Spleen (tissue), 11 donors: ENCODE measurements around the gene IFNL2. TPM values are rescaled to one million over a fixed set of nuclear protein-coding genes. Genes with fewer than 3 reads are reported as not detected.
"Not testable (repeated sequence)": the region's sequence is repeated elsewhere in the genome, so short reads cannot be mapped to it uniquely, and the experiment has no call there.

Experiments used
- DNase-seq: peaks from one replicate; pipeline ENCODE4 v3.0.0-alpha.2; 2020
- H3K27ac ChIP-seq, 8 donors: fragments of 200-600 bp; sonication (generic) in 7 of 8; 1 replicate in 4 of 8; 2 replicates in 4 of 8; pipeline versions ENCODE4 v1.5.0 to v1.8.0; 2016 to 2021; ENCODE audit warnings: inconsistent platforms in 4 of 8, mild to moderate bottlenecking in 4 of 8, moderate library complexity in 1 of 8
- H3K27me3 ChIP-seq, 7 donors: fragments of 200-600 bp; sonication (generic) in 6 of 7; replicated peaks in 1 of 7; 1 replicate in 4 of 7; 2 replicates in 3 of 7; pipeline versions ENCODE4 v1.5.0 to v1.8.0; 2016 to 2021; ENCODE audit warnings: inconsistent platforms in 3 of 7, mild to moderate bottlenecking in 1 of 7
- H3K36me3 ChIP-seq, 6 donors: fragments of 200-600 bp; sonication (generic) in 5 of 6; 1 replicate in 4 of 6; 2 replicates in 2 of 6; pipeline versions ENCODE4 v1.5.0 to v1.8.0; 2016 to 2021; ENCODE audit warnings: inconsistent platforms in 2 of 6
- H3K4me1 ChIP-seq, 6 donors: fragments of 200-600 bp; sonication (generic) in 5 of 6; 1 replicate in 3 of 6; 2 replicates in 3 of 6; pipeline versions ENCODE4 v1.5.0 to v1.8.0; 2016 to 2021; ENCODE audit warnings: inconsistent platforms in 3 of 6
- H3K4me3 ChIP-seq, 8 donors: fragments of 200-600 bp; sonication (generic) in 7 of 8; 1 replicate in 4 of 8; 2 replicates in 4 of 8; pipeline versions ENCODE4 v1.5.0 to v1.8.0; 2016 to 2021; ENCODE audit warnings: inconsistent platforms in 4 of 8, mild to moderate bottlenecking in 4 of 8, moderate library complexity in 2 of 8
- H3K9me3 ChIP-seq, 8 donors: fragments of 200-600 bp; sonication (generic) in 7 of 8; 1 replicate in 4 of 8; 2 replicates in 4 of 8; pipeline versions ENCODE4 v1.5.0 to v1.8.0; 2016 to 2021; ENCODE audit warnings: inconsistent platforms in 4 of 8
- POLR2A ChIP-seq, 3 donors: fragments of 450-650 bp; IDR thresholded peaks; one replicate each; pipeline ENCODE4 v1.5.1; 2017; ENCODE audit warnings: antibody characterized with exemption in 3 of 3, mild to moderate bottlenecking in 1 of 3
- POLR2AphosphoS5 ChIP-seq, 3 donors: sonication (generic); formaldehyde crosslinking; IDR thresholded peaks; one replicate each; pipeline ENCODE4 v1.5.1; 2017; ENCODE audit warnings: antibody characterized with exemption in 3 of 3
- WGBS, 5 donors: extraction: QIAGEN DNeasy Blood & Tissue Kit in 3 of 5; methylation state at CpG; one replicate each; pipeline versions ENCODE4 v1.1.5 to v1.1.7; 2013 to 2018; 5-methylcytosine and 5-hydroxymethylcytosine counted together
- intact Hi-C: fragments of 100-400 bp; cut with DNase I; formaldehyde crosslinking; loops from one replicate; pipeline ENCODE4 v1.15.0; 2023; ENCODE audit warnings: low total_unique reads
- polyA plus RNA-seq, 3 donors: library from polyadenylated mRNA; stranded (reverse); fragments of 200-250 nt; gene quantifications; one replicate each; pipeline ENCODE4 v1.2.1, GENCODE V29; 2013
- total RNA-seq, 7 donors: library from RNA; depleted of rRNA in 3 of 7; stranded (reverse); fragments of >200 nt in 3 of 7; fragmentation: NEBNext Ultra II Directional in 4 of 7; extraction: Animal tissue kit (Norgen Biotek cat#: 25700) in 4 of 7; gene quantifications; one replicate each; pipeline versions ENCODE4 v1.1.0 to v1.2.1, GENCODE V29; 2016 to 2021
- TF ChIP-seq, protein P1 (sequence below), 11 experiments: fragments of 200-600 bp in 7 of 11; fragments of 450-650 bp in 4 of 11; sonication (generic) in 4 of 11; IDR thresholded peaks in 8 of 11; conservative IDR thresholded peaks in 3 of 11; 1 replicate in 7 of 11; 2 replicates in 4 of 11; pipeline versions ENCODE4 v1.4.0 to v1.8.0; 2016 to 2021; ENCODE audit warnings: antibody characterized with exemption in 11 of 11, inconsistent platforms in 4 of 11, mild to moderate bottlenecking in 1 of 11
- donor health status: healthy with polysubstance abuse.
- donor health status: DM: no; HTN: no; CAD: no; lungs with moderate emphysema.
- donor health status: DM: no; HTN: no; CAD: no.
- donor health status: Bipolar disorder and iron deficiency.
- donor health status: healthy.
- donor health status: DM: no; HTN: no; CAD: no.
- donor health status: DM: yes; HTN: yes; CAD: no.

Gene IFNL2
- total and polyA plus RNA-seq, 10 donors: not detected

DNA sequence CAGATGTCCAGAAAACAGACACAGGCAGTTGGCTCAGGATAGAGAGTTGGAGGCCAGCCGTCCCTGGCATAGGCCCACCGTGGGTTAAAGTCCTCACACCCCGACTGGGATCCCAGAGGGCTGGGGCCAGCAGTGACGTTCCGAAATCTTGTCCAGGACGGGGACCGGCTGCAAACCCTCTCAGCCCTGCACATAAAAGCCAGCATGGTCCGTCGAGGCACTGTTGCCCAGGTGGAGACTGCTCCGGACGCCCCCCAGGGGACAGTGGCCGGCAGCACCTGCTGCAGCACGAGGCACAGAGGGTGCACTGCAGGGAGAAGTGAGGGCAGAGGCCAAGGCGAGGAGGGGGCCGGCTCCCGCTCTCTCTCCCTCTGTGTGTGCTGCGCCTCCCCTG lies 4.3 kb upstream of the IFNL2 start:
- intact Hi-C loops: no loop called here
- H3K27me3 ChIP-seq: peaks cover 4 to 74% (median 40%) of the 10 kb centered on the region in 7 donors
- no peak for TF ChIP-seq POLR2A (IDR thresholded peaks at IDR 0.05)
- TF ChIP-seq, protein P1, sequence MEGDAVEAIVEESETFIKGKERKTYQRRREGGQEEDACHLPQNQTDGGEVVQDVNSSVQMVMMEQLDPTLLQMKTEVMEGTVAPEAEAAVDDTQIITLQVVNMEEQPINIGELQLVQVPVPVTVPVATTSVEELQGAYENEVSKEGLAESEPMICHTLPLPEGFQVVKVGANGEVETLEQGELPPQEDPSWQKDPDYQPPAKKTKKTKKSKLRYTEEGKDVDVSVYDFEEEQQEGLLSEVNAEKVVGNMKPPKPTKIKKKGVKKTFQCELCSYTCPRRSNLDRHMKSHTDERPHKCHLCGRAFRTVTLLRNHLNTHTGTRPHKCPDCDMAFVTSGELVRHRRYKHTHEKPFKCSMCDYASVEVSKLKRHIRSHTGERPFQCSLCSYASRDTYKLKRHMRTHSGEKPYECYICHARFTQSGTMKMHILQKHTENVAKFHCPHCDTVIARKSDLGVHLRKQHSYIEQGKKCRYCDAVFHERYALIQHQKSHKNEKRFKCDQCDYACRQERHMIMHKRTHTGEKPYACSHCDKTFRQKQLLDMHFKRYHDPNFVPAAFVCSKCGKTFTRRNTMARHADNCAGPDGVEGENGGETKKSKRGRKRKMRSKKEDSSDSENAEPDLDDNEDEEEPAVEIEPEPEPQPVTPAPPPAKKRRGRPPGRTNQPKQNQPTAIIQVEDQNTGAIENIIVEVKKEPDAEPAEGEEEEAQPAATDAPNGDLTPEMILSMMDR (IDR thresholded peaks at IDR 0.05 in 8 of 11, conservative IDR thresholded peaks at IDR 0.05 in 3 of 11): no peak
- TF ChIP-seq POLR2AphosphoS5 (IDR thresholded peaks at IDR 0.05): no peak
- no peak overlapping the region for H3K4me3 ChIP-seq
- H3K36me3 ChIP-seq: no peaks in the 10 kb centered on the region
- no peaks in the 10 kb centered on the region for H3K9me3 ChIP-seq
- no peak overlapping the region for H3K27ac ChIP-seq
- WGBS, 5 donors: 18 to 41% (median 25%) methylated on average over 5 to 17 of the region's 17 CpGs
- peak; percentile 65 for DNase-seq
- peaks cover 0 to 21% (median 15%) of the 10 kb centered on the region in 6 donors for H3K4me1 ChIP-seq

DNA sequence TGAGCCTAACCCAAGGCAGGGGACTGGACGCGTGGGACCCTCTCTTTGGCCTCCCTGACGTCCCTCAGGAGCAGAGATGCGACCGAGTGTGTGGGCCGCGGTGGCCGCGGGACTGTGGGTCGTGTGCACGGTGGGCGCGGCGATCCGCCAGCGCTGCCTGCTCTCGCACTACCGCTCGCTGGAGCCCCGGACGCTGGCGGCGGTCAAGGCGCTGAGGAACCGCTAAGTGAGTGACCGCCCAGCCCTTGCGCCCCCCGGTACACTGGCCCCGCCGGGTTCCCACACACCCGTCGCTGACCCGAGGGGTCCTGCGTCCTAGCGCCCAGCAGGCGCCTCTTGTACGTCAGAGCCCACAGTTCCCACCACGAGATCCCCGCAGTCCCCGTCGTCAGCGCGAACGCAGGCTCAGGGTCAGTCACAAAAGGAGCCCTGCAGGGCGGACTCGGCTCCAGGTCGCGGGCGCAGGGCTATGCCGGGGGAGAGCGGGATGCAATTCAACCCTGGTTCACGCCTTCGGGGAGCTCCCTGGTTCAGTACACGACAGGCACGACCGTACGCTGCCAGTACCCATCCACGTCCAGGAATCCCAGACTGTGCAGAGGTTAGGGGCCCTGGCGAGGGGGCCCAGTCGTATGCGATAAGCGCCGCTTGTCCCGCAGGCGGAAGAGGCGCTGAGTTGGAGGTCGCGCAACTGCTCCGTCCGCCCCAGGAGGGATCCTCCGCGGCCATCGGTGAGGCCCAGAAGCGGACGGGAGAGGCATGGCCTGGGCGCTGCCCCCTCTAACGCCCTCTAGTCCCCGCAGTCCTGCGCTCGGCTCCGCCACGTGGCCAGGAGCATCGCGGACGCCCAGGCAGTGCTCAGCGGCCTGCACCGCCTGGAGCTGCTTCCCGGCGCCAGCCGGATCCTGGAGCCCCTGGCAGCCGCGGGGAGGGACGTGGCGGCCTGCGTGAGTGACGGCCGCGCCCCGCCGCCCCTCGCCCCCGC lies 3.6 kb upstream of the IFNL2 start:
- H3K4me3 ChIP-seq: peak overlapping the region in 1 of 8 donors; percentile 15
- TF ChIP-seq POLR2A (IDR thresholded peaks at IDR 0.05) (no peak), POLR2AphosphoS5 (IDR thresholded peaks at IDR 0.05) (no peak)
- TF ChIP-seq, protein P1 (IDR thresholded peaks at IDR 0.05 in 8 of 11, conservative IDR thresholded peaks at IDR 0.05 in 3 of 11): no peak
- H3K4me1 ChIP-seq: peaks cover 0 to 21% (median 15%) of the 10 kb centered on the region in 6 donors
- intact Hi-C loops: no loop called here
- H3K27me3 ChIP-seq: peaks cover 4 to 77% (median 40%) of the 10 kb centered on the region in 7 donors
- no peaks in the 10 kb centered on the region for H3K36me3 ChIP-seq
- peak; percentile 69 for DNase-seq
- no peaks in the 10 kb centered on the region for H3K9me3 ChIP-seq
- no peak overlapping the region for H3K27ac ChIP-seq
- WGBS, 5 donors: 8 to 16% (median 10%) methylated on average over 24 to 102 of the region's 102 CpGs

DNA sequence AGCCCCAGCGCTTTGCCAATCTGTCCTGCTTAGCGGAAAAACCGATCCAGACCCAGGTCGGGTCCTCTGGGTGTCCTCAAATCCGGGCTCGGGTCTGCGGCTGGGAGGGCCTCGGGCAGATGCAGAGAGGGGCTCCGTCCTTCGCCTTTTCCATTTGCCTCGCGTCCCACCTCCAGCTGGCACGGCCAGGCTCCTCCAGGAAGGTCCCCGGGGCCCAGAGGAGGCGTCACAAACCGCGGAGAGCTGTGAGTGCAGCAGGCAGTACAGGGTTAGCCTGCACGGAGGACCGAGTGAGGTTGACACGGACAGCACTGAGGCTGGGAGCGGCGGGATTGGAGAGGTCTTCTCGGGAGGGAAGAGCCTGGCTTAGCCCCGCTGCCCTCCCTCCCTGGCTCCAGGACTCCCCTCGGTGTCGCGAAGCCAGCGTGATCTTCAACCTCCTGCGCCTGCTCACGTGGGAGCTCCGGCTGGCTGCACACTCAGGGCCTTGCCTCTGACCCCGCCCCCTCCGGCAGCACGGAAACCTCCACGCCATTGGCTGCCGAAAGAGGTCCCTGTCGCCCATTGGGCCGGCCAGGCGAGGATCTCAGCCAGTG lies 2.8 kb upstream of the IFNL2 start:
- intact Hi-C loops: no loop called here
- no peak for DNase-seq
- no peaks in the 10 kb centered on the region for H3K36me3 ChIP-seq
- WGBS, 5 donors: 37 to 53% (median 41%) methylated on average over 12 to 39 of the region's 39 CpGs
- H3K4me3 ChIP-seq: no peak overlapping the region
- H3K9me3 ChIP-seq: no peaks in the 10 kb centered on the region
- H3K4me1 ChIP-seq: peaks cover 0 to 21% (median 15%) of the 10 kb centered on the region in 6 donors
- peaks cover 4 to 80% (median 40%) of the 10 kb centered on the region in 7 donors for H3K27me3 ChIP-seq
- no peak overlapping the region for H3K27ac ChIP-seq
- TF ChIP-seq POLR2AphosphoS5 (IDR thresholded peaks at IDR 0.05) (no peak), POLR2A (IDR thresholded peaks at IDR 0.05) (no peak)
- TF ChIP-seq, protein P1 (IDR thresholded peaks at IDR 0.05 in 8 of 11, conservative IDR thresholded peaks at IDR 0.05 in 3 of 11): no peak

DNA sequence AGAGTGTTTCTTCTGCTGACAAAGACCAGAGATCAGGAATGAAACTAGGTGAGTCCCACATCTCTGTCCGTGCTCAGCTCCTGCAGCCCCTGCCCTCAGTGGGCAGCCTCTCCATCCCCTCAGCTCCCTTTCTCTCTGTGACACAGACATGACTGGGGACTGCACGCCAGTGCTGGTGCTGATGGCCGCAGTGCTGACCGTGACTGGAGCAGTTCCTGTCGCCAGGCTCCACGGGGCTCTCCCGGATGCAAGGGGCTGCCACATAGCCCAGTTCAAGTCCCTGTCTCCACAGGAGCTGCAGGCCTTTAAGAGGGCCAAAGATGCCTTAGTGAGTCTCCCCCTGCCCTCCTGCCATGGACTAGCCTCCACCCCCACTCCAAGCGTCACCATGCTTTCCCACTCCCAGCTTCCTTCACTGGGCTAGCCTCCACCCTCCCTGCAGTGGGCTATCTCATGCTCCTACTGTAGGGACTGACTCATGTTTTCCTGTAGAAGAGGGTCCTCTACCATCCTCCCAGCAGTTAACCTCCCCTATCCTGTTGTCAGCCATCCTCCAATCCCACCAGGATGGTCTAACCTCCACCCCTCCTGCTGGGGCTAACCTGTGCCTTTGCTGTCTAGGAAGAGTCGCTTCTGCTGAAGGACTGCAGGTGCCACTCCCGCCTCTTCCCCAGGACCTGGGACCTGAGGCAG lies 481 bp downstream of the IFNL2 start:
- intact Hi-C loops, DNase-seq, H3K4me3 ChIP-seq, H3K27ac ChIP-seq, H3K36me3 ChIP-seq, H3K9me3 ChIP-seq: not testable (repeated sequence)
- 70 to 85% (median 77%) methylated on average over 3 to 10 of the region's 10 CpGs for WGBS, 5 donors
- H3K27me3 ChIP-seq: peaks cover 4 to 55% (median 21%) of the 10 kb centered on the region in 7 donors
- H3K4me1 ChIP-seq: peaks cover 0 to 20% (median 15%) of the 10 kb centered on the region in 6 donors

DNA sequence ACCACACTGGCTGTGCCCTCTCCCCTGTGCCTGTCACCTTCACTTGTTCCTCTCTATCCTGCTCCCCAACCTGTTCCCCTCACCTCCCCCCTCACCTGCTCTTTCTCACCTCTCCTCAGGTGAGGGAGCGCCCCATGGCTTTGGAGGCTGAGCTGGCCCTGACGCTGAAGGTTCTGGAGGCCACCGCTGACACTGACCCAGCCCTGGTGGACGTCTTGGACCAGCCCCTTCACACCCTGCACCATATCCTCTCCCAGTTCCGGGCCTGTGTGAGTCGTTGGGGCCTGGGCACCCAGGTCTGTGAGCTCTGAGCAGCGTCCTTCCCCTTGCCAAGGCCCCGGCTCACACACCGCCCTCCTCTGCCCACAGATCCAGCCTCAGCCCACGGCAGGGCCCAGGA lies 1.2 kb downstream of the IFNL2 start:
- H3K9me3 ChIP-seq, H3K4me3 ChIP-seq, intact Hi-C loops, H3K36me3 ChIP-seq, H3K27ac ChIP-seq, DNase-seq: not testable (repeated sequence)
- Histone ChIP-seq H3K4me1 (peaks cover 0 to 13% (median 9%) of the 10 kb centered on the region in 6 donors), H3K27me3 (peaks cover 4 to 48% (median 14%) of the 10 kb centered on the region in 7 donors)
- whole genome bisulfite sequencing, 5 donors: 63 to 80% (median 75%) methylated on average over 8 to 10 of the region's 10 CpGs
